Measurements from ENCODE around the gene CNTNAP3.
"Not testable (repeated sequence)": the region's sequence is repeated elsewhere in the genome, so short reads cannot be mapped to it uniquely, and the experiment has no call there.

Gene CNTNAP3

DNA sequence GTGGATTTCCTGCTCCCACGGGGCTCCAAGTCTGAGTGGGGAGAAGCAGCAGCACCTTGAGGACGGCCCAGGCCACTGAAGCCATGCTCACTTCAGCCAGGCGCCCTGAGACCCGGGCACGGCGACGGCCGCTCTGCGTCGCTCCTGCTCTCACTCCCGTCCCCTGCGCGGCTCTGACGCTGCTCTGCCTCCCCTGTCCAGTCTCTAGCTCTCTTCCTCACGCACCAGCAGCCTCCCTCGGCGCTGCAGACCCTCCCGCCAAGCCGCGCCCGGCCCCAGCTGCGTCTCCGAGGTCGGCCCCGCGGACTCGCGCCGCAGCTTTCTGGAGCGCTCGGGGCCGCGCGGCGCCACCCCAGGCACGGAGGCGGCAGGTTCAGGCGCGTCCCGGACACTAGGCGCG is at the start of gene CNTNAP3:
Gene CNTNAP3, minus strand, starts transcription at position 188 of the 400 bp plus-strand sequence. Its CDS starts 103 bp downstream, at position 85.
- DNase-seq (ENCODE audit: low read depth), result not testable (repeated sequence)

DNA sequence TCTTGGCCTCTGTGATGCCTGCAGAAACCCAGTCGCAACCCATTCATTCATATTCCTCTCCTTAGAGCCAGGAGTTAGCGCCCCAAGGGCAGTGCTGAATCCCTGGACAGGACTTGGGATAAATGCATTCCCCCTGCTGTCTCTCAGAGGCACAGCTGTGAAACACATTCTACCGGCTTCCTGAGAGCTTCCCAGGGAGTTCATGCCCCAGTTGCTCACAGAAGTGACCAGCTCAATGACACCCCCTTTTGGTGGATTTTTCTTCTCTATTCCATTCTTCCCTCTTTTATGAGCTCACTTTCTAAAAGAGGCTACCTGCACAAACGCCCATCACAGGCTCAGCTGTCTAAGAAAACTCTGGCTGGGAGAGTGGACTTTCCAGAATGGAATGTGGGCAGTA is 8.0 kb downstream of the CNTNAP3 start:
- DNase-seq (ENCODE audit: low read depth), result not testable (repeated sequence)

DNA sequence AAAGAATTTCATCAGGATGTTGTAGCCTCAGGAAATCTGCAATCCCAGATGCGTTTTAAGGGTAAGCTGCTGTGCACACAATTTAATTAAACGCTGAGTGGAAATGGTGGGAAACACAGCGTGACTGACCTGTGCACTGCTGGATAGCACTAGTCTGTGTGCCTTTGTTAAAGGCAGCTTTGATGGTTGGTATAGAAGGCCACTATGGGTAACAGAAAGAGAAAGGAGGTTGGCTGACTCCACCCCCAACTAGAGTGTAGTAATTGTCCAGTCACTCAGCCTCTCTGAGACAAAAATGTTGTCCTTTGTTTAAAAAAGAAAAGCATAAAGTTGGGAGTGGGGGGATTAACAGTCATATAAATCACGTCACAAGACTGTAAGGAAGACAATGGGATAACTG is 45.5 kb downstream of the CNTNAP3 start:
- DNase-seq (ENCODE audit: low read depth), result not testable (repeated sequence)

DNA sequence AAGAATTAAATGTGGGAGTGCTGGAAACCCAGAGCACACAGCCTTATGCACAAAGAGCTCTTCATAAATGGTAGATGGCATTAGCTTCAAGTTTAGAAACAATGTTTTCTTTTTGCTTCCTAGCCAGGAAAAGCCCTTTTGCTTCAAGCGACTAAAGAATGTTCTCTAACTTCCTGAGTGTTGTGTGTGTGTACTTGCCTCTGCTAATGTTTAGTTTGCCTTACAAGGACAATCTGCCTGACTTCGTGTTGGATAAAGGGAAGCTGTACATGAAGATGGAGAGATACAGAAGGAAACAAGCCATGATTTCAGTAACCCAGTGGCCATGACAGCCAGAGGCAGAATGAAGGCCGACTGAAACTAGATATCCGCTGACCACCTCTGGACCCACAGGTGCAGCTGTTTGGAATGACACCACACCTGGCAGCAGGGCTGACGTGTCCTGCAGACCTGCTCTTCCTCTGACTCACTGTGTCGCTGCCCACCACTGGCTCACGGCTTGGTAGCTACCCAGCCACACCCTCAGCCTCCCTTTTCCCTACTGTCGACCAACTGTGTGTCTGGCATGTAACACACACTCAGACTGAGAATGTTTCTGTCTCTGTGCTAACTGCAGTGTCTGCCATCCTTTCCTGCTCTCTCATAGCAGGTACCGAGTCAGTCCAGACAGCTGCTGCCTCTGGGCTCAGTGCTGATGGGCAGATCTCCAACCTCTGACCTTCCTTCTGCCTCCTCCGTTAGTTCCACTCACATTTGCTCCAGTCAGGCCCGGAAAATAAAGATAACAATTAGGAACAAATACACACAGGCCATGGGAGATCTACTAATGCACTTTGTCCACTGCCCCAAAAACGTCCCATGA is 55.6 kb downstream of the CNTNAP3 start:
- not testable (repeated sequence) for DNase-seq (ENCODE audit: low read depth)

DNA sequence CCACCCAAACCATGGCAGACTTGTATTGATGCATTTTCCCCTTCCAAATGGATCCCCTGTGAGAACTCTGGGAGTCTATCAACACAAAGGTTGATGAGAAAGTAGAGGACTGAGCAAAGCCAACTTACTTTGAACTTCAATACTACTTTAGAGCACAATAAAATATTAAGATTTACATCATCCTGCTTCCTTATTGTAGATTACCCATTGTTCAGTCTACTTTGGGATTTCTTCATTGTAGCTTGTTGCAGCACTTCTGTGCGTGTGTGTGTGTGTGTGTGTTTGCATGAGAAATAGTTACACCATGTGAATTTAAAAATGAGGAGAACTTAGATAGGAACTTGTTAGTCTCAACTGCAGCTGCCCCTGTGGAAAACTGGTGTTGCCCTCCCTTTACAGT is 72.0 kb downstream of the CNTNAP3 start:
- not testable (repeated sequence) for DNase-seq (ENCODE audit: low read depth)

DNA sequence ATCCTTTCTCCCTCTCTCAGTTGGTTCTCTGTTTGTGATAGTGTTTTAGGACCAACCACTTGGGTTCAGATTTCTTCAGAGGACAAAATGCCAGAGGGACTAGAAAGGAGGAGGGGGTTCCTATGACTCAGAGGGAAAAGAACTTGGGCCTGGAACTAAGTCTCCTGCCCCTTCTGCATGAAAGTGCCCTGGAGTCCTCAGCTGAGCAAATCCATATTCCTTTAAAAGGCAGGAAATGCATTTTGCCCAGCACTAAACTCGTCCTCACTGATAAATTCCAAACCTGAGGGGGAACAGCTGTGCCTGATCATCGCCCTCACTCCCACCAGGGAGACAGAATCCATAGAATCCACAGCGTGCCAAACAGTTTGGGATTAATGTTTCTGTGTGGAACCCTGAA is 78.2 kb downstream of the CNTNAP3 start:
- not testable (repeated sequence) for DNase-seq (ENCODE audit: low read depth)

DNA sequence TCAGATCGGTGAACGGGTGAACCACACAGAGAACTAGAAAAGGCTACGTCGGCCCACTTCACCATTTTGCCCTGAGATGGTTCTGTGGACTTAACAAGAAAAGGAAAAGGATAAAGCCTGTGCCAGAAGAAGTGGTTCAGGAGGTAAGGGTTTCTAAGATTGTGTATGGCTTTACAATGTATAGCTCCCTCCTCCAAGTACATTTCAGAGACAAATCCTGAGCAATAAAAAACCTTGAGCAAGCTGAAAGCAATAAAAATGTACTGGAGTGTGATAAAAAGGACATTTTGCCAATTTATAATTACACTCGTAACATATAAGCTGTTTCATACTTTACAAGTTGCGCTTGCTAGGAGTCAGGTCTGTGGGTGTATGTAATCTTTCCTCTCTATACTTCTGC is 81.3 kb downstream of the CNTNAP3 start:
- not testable (repeated sequence) for DNase-seq (ENCODE audit: low read depth)

DNA sequence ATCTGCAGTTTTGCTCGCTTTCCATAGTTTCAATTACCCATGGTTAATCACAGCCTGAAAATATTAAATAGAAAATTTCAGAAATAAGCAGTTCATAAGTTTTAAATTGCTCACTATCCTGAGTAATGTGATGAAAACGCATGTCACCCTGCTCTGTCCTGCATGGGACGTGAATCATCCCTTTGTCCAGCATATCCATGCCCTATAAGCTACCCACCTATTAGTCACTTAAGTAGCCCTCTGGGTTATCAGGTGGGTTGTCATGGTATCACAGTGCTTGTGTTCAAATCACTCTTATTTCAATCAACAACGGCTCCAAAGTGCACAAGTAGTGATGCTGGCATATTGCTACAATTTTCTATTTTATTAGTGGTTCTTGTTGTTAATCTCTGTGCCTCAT is 82.1 kb downstream of the CNTNAP3 start:
- not testable (repeated sequence) for DNase-seq (ENCODE audit: low read depth)

DNA sequence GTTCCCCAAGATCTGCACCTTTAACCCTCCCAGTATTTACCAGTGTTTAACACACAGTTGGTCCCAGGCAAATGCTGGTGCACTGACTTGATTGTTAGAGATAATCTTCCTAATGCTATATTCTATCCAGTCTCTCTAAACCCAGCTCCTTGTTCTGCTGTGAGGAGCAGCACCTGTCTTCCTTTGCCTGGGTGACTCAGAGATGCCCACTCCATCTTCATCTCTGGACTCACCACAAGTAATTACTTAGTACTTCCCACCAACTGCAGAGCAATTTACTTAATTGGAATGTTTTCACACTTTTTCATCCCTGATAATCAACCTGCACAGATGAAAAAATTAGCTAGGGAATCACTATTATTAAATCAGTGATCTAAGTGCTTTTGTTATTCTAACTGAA is 87.6 kb downstream of the CNTNAP3 start:
- not testable (repeated sequence) for DNase-seq (ENCODE audit: low read depth)

DNA sequence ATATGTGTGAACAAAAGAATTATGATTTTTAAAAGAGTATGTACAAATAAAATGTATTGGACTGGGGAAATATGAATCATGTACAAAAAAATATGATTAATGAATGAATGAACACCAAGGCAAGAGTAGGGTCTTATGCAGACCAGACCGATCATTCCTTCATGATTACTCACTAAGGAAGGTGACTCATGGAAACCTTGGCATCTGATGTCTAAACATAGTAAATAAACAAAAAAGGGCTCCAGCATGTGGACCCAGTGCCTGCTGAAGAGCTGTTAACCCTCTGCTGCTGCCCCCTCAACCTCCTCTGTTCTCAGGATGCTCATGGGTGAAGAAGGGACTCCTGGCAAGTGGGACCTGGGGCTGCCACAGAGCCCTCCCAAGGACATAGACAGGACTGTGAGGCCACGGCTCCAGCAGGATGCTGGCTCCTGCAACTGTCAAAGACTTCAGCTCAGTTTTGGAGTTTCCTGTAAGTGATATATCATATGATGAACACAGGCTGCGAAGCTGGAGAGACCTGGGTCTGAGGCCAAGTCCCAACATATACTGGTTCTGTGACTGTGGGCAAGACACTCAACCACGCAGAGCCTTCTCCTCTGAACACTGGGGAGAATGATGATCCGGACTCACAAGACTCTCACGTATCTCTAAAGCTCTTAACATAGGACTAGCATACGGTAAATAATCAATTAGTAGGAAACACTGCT is 89.8 kb downstream of the CNTNAP3 start:
- DNase-seq (ENCODE audit: low read depth), result not testable (repeated sequence)

DNA sequence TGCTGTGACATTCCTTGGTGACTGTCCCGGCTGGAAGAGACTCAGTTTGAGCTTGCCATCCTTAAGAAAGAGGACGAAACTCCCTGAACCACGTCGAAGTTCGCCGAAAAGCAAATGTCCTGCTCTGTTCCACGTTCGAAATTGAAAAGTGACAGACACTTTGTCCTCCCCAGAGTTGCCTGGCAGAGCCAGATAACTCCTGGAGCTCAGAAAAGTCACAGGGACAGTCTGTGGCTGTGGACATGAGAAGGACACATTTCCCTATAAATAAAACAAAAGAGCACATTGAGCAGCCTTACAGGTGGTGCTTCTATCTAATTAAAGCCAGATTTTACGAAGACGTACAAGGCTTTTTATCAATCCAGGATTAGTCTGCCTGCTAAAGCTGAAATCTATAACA is 116.6 kb downstream of the CNTNAP3 start:
- not testable (repeated sequence) for DNase-seq (ENCODE audit: low read depth)

DNA sequence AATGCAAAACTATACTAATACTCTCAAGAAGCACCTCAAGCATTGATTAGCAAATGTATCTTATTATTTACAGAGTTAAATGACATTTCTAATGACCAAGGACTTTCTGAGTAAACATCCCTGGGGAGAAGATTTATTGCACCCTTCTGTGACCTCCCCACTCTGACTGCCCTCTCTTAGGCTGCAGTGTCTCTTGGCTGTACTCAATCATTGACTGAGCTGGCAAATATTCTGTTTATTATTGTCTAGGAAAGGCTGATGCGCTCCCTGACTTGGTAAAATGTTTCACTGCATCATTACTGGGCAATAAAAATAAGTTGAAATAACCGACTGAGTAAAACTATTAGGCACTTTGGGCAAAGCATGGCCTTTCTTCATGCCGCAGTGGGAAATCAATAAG is 130.3 kb downstream of the CNTNAP3 start:
- DNase-seq (ENCODE audit: low read depth), result not testable (repeated sequence)

DNA sequence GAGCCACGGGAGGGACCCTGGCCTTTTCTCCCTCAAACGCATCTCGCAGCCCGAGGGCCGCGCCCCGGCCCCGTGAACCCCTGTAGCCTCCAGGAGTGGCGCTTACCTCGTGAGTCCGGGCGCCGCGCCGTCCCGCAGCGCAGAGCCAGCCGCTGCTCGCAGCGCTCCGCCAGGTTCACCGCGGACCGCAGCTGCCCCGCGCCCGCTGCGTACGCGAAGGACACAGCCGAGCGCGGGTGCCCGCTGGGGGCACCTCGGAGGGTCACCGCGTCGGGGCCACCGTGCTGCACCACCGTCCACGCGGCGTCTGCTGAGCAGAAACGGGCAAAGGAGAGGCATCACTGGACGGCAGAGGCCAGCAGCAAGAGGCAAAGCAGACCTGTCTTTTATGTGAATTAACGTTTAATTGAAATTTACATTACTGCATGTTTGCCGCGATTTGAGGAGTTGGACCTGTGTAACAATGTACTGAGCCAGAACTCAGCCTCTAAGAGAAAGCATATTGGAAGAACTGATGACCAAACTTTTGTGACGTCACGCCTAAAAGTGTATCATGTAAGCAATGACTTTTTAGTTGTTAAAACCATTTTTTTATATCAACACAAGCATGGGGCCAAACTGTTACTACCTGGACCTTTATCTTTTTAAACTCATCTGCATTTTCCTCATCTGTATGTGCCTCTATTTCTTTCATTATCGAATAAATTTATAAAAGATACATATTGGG is 155.0 kb downstream of the CNTNAP3 start:
- not testable (repeated sequence) for DNase-seq (ENCODE audit: low read depth)

DNA sequence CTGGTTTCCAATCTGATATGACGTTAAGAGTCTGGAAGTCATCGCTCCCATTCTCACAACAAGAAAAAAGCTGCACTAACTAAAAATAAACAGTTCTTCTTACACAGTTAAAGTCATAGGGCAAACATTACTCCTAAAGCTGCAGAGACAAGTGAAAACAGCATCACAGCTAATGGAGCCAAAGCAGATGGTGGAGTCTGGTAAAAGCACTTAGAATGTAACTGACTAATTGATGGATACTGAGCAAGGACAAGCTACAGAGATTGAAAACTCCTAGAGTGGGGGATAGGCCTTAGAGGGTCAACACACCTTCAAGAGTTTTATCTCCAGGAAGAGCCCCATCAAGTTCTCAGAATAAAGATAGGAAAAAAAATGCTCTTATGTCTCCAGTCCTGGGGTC is 166.6 kb downstream of the CNTNAP3 start:
- DNase-seq (ENCODE audit: low read depth), result not testable (repeated sequence)

DNA sequence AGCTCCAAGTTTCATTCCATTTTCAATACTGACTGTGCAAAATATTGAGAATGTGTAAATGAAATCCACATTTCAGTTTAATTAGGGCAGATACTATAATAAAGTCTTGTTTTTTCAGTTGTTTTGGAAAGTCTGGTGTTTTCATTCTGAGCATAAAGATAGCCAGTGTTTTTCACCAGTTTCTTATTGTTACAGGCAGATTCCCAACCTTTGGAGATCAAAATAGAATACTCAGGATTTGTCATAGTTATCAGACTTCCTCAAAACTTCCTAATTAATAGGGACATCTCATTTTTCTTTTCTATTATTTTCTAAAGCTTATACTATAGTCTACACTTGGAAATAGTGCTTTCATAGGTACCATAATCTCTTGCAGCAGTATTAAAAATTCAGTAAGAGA is 176.2 kb downstream of the CNTNAP3 start:
- DNase-seq (ENCODE audit: low read depth), result not testable (repeated sequence)

DNA sequence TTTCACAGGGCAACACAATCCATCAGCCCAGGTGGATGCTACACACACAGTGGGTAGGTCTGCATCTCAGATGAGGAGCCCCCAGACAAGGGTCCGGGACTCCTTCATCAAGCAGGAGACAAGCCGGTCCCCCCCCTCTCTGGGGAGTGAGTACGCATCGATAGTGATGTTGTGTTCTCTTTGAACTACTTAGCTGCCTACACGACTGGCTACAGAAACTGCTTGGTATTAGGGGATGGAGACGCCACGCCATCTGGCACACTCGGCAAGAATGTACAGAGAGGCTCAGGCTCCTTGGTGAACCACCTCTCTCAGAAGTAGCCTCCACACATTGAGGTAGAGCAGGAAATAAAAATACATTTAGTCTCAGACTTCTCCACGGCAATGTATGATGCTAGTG is 179.8 kb downstream of the CNTNAP3 start:
- DNase-seq (ENCODE audit: low read depth), result no peak

DNA sequence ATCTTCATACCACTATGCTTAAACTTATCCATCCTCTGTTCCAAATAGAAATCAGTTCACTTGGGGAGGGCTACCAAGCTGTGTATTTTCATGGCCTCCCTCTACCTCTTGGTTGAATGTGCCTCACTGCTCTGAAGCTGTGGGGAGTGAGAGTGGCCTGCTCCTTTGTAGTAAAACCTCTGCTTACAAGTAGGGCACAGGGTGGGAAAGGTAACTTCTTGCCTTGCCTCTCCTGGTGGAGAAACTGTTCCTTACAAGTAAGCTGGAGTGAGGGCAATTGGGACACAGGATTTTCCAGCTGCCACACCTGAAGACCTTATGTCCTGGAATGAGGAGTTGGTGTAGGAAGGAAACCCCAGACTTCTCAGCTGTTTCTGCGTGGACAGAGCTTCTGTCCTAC is 190.8 kb downstream of the CNTNAP3 start:
- not testable (repeated sequence) for DNase-seq (ENCODE audit: low read depth)

DNA sequence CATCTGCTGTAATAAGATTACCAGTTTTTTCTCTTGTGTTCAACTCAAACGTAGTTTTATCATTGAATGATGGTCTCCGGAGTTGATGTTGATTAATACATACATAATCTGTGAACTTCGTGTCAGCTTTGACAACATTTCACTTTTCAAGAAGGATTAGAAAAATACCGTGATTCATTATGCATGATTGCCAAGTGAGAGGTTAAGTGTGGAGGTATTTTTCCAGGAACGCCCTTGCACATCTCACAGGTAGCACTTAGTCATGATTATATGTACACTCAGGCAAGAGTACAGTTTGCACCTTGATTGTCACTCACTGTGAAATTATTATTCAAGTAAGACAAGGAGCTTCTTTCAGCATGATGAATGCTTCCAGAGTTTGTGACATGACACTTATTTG is 202.7 kb downstream of the CNTNAP3 start:
- DNase-seq (ENCODE audit: low read depth), result not testable (repeated sequence)

DNA sequence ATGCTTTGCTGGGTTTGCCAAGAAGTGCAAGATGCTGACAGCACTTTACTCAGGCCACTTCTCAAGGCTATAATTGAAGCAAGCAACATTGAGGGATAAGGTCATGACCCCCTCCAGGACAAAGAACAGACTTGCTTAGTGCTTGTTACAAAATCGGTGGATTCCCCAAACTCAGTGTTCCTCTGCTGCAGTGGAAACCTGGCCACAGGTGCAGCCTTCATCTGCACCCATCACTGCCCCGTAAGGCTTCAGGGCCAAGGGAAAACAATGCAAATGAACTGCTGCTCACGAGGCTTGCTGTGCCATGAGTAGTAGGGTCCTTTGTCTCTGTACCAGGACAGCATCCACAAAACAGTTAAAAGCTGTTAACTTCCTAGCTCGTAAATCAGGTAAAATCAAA is 205.4 kb downstream of the CNTNAP3 start:
- DNase-seq (ENCODE audit: low read depth), result not testable (repeated sequence)

DNA sequence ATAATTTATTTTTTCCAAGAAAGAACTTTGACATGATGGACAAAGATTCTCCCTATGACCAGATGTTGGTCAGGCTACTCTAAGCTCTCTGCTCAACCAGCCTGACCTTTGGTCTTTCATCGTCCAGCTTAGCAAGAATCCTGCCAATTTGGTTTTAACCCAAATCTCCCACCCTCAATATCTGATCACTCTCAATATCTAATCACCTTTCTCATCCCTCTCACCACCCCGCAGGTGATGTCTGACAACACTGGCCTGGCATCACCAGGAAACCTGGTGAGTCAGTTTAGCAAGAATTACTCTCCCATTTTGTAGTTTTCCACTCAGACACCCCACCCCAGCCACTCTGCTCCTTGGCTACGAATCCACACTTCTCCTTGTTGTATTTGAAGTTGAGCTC is 207.9 kb downstream of the CNTNAP3 start:
- DNase-seq (ENCODE audit: low read depth), result not testable (repeated sequence)

DNA sequence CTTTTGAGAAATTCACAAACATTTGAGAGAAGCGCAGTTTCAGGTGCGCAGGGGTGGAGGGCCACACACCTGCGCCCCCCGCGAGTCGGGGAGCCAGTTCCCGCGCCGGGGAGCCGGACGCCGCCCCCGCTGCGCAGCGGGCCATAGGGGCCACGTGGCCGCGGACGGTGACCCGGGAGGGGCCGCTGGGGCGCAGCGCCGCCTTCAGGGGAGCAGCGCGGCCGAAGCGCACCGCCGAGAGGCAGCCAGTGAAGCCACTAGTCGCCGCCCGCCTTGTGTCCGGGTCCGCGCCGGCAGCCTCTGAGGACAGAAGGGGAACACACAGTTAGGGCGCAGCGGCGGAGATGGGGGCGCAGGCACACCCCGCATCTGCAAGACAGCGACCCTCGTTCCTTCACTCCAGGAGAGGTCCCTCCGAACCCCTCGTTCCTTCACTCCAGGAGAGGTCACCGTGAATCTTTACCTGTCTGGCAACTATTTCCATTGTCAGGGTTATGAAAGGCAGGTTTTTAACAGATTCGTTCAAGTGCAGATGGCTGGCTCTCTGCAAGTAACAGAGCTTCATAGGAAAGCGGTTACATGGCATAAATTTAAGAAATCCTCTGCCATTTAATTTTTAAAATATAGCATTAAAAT is 209.2 kb downstream of the CNTNAP3 start:
- DNase-seq (ENCODE audit: low read depth), result not testable (repeated sequence)

DNA sequence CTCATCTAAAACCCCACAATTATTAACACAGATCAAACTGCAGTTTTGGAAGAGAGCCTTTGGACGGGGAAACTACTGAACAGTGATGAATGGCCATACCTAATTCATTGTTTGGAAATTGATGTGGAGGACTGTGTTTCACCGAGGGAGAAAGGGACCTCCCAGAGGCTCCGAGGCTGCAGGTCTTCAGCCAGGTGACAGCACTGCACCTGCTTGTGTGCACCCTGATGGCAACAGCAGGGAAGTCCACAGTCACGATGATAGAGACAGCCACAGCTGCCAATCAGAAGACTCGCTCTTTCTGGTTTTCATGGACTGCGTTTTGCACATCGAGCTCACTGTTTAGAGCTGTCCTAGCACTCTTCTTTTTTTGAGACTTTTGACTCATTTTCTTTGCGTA is 214.4 kb downstream of the CNTNAP3 start:
- not testable (repeated sequence) for DNase-seq (ENCODE audit: low read depth)
